Effector memory CD8-positive, alpha-beta T cell (primary cell): ENCODE results near the gene UPF2.
"Not testable (repeated sequence)": the region's sequence is repeated elsewhere in the genome, so short reads cannot be mapped to it uniquely, and the experiment has no call there.

ENCODE experiments used
- ATAC-seq: fragments of 150-1000 bp; cut with Tn5 transposase; replicated peaks from 2 replicates; pipeline ENCODE4 v1.10.0; 2021; ENCODE audit warnings: mild to moderate bottlenecking, moderate library complexity
- DNase-seq, 3 experiments: peaks; one replicate each; pipeline ENCODE4 v3.0.0; 2021
- H3K27ac Mint-ChIP-seq, 2 donors: one replicate each; pipeline ENCODE4 v1.8.0; 2022; ENCODE audit warnings: mild to moderate bottlenecking in 2 of 2, mixed read lengths in 2 of 2, moderate library complexity in 2 of 2
- H3K27me3 Mint-ChIP-seq, 2 donors: one replicate each; pipeline ENCODE4 v1.8.0; 2022; ENCODE audit warnings: mixed read lengths in 2 of 2
- H3K36me3 Mint-ChIP-seq: one replicate; pipeline ENCODE4 v1.8.0; 2022; ENCODE audit warnings: mild to moderate bottlenecking, moderate library complexity, mixed read lengths; ENCODE audit not compliant: insufficient read depth
- H3K4me1 Mint-ChIP-seq, 2 donors: one replicate each; pipeline ENCODE4 v1.8.0; 2022; ENCODE audit warnings: low read depth in 2 of 2, mixed read lengths in 2 of 2
- H3K4me3 Mint-ChIP-seq, 2 donors: one replicate each; pipeline ENCODE4 v1.8.0; 2022; ENCODE audit warnings: mild to moderate bottlenecking in 2 of 2, mixed read lengths in 2 of 2, moderate library complexity in 2 of 2
- H3K9me3 Mint-ChIP-seq, 2 donors: one replicate each; pipeline ENCODE4 v1.8.0; 2022; ENCODE audit warnings: mixed read lengths in 2 of 2

UPF2 gene

DNA sequence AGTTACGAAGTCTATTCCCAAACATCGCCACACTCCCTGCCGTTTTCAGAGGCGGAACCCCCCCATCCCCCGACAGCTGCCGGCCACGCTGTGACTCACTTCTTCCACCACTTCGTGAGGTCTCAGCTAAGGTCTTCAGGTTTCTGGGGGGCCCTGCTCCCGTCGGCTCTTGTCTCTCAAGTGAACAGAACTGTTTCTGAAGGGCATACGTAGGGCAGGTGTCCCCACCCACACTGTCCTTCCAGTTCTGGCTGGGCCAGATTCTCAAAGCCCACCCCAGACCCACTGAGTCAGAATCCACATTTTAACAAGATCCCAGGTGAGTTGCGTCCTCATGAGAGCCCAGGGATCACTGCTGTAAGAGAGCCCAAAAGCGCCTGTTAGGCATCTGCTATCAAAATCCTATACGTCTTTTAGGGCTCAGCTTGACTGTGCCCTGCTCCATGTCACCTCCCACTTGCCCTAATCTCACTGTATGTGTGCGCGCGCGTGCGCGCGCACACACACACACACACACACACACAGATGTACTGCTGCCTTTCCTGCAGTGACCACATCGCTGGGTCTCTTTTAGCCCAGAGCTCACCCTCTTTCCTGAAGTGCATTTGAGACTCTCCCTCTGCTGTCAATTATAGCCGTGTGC lies 140.7 kb downstream of the UPF2 start:
- Mint-ChIP-seq H3K27ac (no peak overlapping the region), H3K36me3 (no peaks in the 10 kb centered on the region), H3K4me3 (no peak overlapping the region), H3K4me1 (peaks cover 3% of the 10 kb centered on the region in 2 donors), H3K9me3 (no peaks in the 10 kb centered on the region), H3K27me3 (peaks cover 11 to 27% of the 10 kb centered on the region in 2 donors)
- no peak for DNase-seq
- ATAC-seq, result no peak

DNA sequence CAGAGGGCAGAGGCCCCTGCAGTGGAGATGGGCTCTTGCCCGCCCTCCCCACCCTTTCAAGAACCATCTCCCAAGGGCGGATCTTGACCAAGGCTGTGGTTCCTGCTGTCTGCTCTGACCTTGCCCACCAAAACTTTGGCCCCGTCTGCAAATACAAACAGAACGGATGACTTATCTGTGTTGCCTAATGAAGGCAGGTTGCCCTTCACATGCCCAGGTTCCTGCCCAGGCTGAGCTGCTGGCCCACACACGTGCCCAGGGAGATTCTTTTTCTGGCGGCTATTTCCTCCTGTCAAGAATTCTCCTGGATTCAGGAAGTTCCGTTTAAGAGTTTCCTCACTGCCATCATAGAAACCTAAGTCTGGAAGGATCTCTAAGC lies 141.2 kb downstream of the UPF2 start:
- DNase-seq (no peak), ATAC-seq (no peak)
- H3K27me3 Mint-ChIP-seq, result peaks cover 11 to 27% of the 10 kb centered on the region in 2 donors
- H3K9me3 Mint-ChIP-seq, result no peaks in the 10 kb centered on the region
- H3K36me3 Mint-ChIP-seq, result no peaks in the 10 kb centered on the region
- no peak overlapping the region for H3K4me3 Mint-ChIP-seq
- no peak overlapping the region for H3K27ac Mint-ChIP-seq
- no peaks in the 10 kb centered on the region for H3K4me1 Mint-ChIP-seq

DNA sequence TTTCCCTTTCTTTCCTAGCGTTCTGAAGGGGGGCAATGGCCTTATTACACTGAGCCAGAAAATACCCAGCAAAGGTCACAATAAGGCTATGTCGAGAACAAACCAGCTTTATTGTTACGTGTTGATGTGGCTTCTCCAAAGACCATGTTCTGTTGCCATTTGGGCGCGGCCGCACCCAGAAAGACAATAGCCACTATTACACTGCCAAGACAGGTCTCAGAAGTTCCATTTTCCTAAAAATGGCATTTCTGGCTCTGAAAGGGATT lies 141.6 kb downstream of the UPF2 start:
- Mint-ChIP-seq H3K4me3 (no peak overlapping the region), H3K4me1 (no peaks in the 10 kb centered on the region), H3K27me3 (peaks cover 11 to 27% of the 10 kb centered on the region in 2 donors), H3K36me3 (no peaks in the 10 kb centered on the region), H3K27ac (no peak overlapping the region), H3K9me3 (no peaks in the 10 kb centered on the region)
- no peak for DNase-seq
- ATAC-seq, result no peak

DNA sequence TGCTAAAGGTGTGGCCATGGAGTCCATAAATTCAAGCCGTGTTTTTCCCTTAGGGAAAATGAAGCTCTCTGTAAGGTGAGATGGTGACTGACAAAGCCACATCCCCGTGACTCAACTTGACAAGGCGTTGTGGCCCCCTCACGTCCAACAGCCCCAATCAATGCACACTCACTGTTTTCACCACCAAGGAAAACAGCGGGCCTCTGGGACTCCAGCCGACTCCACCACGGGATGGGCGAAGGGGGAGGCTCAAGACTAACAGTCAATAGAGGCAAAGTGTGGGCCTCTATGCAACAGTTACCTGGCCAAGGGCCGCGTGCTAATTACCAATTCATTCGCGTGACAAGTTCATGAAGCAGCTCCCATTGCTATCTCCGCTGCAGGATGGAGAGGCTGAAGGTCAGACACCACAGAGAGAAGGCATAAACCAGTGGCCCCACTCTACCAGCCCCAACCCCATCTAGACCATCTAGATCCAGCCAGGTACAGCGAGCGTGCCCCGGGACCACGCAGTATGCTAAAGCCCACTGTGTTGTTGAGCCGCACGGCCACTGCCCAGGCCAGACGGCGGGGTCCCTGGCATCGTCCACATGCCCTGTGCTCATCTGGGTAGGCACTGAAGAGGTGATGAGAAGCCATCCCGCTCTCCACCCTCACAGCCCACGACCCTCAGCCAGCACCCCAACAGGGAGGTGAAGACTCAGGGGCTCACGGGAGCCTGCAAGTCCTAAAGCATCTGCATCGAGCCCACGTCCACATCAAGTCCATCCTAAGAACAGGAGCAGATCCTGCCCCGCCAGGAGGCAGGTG lies 143.3 kb downstream of the UPF2 start:
- H3K4me3 Mint-ChIP-seq, result no peak overlapping the region
- H3K9me3 Mint-ChIP-seq, result no peaks in the 10 kb centered on the region
- no peak overlapping the region for H3K27ac Mint-ChIP-seq
- H3K27me3 Mint-ChIP-seq, result peaks cover 11 to 27% of the 10 kb centered on the region in 2 donors
- DNase-seq, result no peak
- ATAC-seq, result no peak
- H3K36me3 Mint-ChIP-seq, result no peaks in the 10 kb centered on the region
- no peaks in the 10 kb centered on the region for H3K4me1 Mint-ChIP-seq

DNA sequence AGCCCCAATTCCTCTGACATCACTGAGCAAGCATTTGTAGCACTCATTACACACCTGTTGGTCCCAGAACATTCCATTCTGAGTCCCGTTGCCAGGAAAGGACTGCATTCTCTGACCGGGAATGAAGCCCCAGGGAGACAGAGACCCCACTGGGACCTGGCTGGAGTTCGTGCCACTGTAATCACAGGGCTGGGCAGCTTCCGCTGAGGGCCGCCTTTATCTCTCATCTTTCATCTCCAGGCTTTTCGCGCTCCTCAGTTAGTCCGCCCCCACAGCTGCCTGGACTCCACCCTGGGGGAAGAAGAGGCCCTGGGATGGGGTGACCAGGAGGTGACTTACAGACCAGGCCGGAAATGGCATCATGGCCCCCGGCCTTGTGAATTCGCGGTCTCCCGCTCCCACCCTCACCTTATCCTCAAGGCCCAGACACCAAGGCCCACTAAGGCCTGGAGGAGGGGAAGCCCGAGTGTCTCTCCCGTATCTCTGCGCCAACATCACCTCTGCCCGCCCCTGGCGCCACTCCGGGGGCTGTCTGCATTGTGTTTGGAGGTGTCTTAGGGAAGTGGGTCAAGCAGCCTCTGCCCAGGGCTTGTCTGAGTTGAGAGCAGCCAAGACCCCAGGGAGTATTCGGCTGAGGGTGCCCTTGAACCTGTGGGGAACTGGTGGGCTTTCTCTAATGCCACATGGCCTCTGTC lies 144.1 kb downstream of the UPF2 start:
- H3K27ac Mint-ChIP-seq, result no peak overlapping the region
- DNase-seq, result no peak

DNA sequence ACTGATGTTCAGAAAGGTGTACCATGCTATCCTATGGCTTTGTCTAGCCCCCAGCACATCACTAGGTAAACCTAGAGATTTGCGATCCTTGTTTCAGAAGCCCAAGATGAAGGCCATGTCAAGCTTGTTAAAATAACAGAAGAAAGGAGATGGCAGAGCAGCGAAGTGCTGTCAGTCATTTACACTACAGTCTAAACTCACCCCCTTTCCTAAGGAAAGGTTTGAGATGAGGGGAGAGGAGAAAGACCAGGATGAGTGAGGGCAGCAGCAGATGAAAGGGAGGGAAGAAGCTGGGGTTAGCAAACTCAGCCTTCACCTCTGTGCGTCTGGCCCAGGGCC lies 144.6 kb downstream of the UPF2 start:
- peaks cover 11 to 26% of the 10 kb centered on the region in 2 donors for H3K27me3 Mint-ChIP-seq
- DNase-seq (no peak), ATAC-seq (no peak)
- H3K4me1 Mint-ChIP-seq, result no peaks in the 10 kb centered on the region
- H3K27ac Mint-ChIP-seq, result no peak overlapping the region
- no peak overlapping the region for H3K4me3 Mint-ChIP-seq
- no peaks in the 10 kb centered on the region for H3K36me3 Mint-ChIP-seq
- no peaks in the 10 kb centered on the region for H3K9me3 Mint-ChIP-seq

More for the DNA sequence above, 144.1 kb downstream of the UPF2 start:
- H3K27me3 Mint-ChIP-seq, result peaks cover 11 to 27% of the 10 kb centered on the region in 2 donors
- no peaks in the 10 kb centered on the region for H3K4me1 Mint-ChIP-seq
- H3K9me3 Mint-ChIP-seq, result no peaks in the 10 kb centered on the region
- no peak for ATAC-seq
- H3K4me3 Mint-ChIP-seq, result no peak overlapping the region
- no peaks in the 10 kb centered on the region for H3K36me3 Mint-ChIP-seq

DNA sequence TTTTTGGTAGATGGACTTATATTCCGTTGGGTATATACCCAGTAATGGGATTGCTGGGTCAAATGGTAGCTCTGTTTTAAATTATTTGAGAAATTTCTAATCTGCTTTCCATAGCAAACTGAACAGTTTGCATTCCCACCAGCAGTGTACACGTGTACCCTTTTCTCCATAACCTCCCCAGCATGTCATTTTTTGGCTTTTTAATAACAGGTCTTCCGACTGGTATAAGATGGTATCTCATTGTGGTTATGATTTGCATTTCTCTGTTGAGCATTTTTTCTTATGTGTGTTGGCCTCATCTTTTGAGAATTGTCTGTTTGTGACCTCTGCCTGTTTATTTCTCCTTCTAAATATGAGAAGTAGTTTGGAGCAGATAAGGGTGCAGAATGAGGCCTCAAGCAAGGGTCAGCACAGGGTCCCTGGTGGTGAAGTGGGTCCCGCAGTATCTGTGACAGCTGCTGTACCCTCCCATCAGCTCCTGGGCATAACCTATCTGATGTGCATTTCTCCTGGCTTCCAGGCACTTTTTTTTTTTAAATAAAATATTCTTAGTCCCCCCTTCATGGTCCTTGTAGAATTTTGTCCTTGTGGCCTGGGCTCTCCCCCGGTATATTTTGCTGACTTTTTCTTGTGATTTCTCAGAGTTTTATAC lies 145.9 kb downstream of the UPF2 start:
- Mint-ChIP-seq H3K4me1 (no peaks in the 10 kb centered on the region), H3K36me3 (no peaks in the 10 kb centered on the region), H3K27ac (no peak overlapping the region), H3K9me3 (no peaks in the 10 kb centered on the region), H3K27me3 (peaks cover 3 to 13% of the 10 kb centered on the region in 2 donors), H3K4me3 (no peak overlapping the region)
- no peak for ATAC-seq
- no peak for DNase-seq

DNA sequence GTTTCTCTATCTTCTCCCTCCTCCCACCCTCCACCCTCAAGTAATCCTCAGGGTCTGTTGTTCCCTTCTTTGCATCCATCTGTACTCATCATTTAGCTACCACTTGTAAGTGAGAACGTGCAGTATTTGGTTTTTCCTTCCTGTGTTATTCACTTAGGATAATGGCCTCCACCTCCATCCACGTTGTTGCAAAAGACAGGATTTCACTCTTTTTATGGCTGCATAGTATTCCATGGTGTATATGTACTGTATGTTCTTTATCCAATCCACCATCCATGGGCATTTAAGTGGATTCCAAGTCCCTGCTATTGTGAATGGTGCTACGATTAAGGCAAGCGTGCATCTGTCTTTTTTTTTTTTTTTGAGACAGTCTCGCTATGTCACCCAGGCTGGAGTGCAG lies 147.0 kb downstream of the UPF2 start:
- Mint-ChIP-seq H3K36me3 (no peaks in the 10 kb centered on the region), H3K27ac (no peak overlapping the region), H3K4me1 (no peaks in the 10 kb centered on the region), H3K27me3 (peaks cover 0 to 2% of the 10 kb centered on the region in 2 donors), H3K4me3 (no peak overlapping the region), H3K9me3 (no peaks in the 10 kb centered on the region)
- DNase-seq (no peak), ATAC-seq (no peak)

DNA sequence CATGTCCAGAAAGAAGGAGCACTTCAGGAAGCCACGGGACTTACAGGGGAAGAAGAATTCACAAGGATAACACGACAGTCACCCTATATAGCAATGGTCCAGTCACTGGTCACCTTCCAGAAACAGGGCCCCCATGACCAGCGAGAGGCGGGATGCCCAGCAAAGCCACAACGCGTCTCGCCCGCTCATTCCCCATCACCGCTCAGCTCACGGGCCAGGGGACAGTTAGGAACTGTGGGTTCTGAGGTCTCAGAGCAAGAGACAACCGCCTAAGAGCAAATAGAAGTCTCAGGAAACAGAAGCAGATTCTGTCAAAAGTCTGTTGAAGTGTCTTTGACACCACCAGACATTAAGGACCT lies 147.5 kb downstream of the UPF2 start:
- Mint-ChIP-seq H3K27ac (no peak overlapping the region), H3K9me3 (no peaks in the 10 kb centered on the region), H3K27me3 (no peaks in the 10 kb centered on the region), H3K4me3 (no peak overlapping the region), H3K36me3 (no peaks in the 10 kb centered on the region), H3K4me1 (no peaks in the 10 kb centered on the region)
- no peak for ATAC-seq
- DNase-seq, result no peak

DNA sequence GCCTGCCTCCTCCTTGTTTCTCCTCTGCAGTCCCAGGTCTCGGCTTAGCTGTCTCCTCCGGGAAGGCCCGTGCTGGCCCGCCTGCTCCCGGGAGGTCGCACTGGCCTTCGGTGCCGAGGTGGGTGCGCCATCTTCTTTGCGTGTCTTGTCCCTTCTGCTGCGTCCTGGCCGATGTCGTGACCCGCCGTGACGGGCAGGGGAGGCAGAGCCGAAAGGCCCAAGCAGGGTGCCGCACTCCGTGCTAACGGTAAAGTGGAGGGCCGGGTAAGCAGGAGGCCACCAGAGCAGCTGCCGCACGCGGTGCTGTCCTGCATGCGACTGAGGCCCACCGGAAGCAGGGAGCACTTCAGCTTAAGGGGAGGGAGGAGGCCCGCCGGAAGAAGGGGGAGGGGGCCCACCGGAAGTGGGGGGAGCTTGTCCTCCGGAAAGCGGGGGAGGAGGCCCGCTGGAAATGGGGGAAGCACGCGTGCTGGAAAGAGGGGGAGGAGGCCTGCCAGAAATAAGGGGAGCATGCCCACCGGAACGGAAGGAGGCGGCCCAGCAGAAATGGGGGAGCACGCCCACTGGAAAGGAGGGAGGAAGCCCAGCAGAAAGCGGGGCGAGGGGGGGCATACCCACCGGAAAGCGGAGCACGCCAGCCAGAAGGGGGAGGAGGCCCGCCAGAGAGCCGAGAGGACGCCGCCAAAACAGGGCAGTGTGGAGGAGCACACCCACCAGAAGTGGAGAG lies 148.1 kb downstream of the UPF2 start:
- no peak overlapping the region for H3K4me3 Mint-ChIP-seq
- no peaks in the 10 kb centered on the region for H3K9me3 Mint-ChIP-seq
- no peaks in the 10 kb centered on the region for H3K36me3 Mint-ChIP-seq
- no peak for DNase-seq
- no peak for ATAC-seq
- no peaks in the 10 kb centered on the region for H3K4me1 Mint-ChIP-seq
- no peak overlapping the region for H3K27ac Mint-ChIP-seq
- no peaks in the 10 kb centered on the region for H3K27me3 Mint-ChIP-seq

DNA sequence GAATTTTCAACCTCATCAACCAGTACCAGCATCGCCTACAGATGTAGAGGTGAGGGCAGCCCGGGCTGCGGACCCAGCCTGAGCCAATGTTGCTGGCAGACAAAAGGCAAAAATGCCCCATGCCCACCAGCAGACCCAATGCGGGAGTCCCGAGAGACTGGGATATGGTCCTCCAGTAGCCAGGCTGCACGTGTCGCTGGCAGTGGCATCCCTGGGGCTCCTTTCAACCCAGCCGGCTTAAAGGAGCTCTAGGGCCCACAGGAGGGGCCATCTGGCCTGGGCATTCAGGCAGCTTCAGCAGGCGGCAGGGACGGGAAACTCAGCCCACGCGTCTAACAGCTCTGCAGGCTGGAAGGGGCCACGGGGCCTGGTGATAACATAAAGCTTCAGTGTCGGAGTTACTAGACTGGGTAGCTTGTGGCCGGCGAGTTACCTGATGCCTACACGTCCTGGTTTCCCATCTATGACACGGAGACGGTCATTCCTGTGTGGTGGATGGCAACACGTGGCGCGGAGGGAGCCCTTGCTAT lies 148.8 kb downstream of the UPF2 start:
- no peak overlapping the region for H3K4me3 Mint-ChIP-seq
- ATAC-seq, result no peak

DNA sequence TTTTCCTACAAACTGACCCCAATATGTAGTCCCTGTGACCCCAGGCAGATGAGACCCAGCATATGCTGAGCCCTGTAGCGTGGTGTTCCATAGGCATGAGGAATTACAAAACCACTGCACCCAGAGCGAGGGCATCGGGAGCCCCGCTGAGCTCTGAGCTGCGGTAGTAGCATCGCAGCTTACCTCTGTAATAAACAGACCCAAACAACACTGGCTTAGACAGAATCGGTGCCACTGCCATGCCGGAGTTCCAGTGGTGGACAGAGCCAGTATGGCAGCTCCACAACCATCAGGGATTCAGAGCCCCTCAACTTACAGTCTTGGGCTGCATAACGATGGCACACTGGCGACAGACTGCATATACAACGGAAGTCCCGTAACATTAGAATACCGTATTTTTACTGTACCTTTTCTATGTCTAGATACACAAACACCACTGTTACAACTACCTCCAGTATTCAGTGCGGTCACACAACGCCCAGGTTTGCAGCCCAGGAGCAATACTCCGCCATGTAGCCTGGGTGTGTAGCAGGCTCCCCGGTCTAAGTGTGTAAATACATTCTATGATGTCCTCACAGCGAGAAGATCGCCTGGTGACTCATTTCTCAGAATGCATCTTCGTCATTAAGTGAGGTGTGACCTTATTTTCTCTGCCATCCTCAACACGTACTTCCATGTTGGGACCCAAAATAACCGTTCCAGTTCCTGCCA lies 150.7 kb downstream of the UPF2 start:
- DNase-seq, result no peak
- H3K36me3 Mint-ChIP-seq, result no peaks in the 10 kb centered on the region
- no peaks in the 10 kb centered on the region for H3K27me3 Mint-ChIP-seq
- H3K27ac Mint-ChIP-seq, result no peak overlapping the region
- no peaks in the 10 kb centered on the region for H3K9me3 Mint-ChIP-seq
- ATAC-seq, result no peak
- no peak overlapping the region for H3K4me3 Mint-ChIP-seq
- H3K4me1 Mint-ChIP-seq, result no peaks in the 10 kb centered on the region

More for the DNA sequence above, 148.8 kb downstream of the UPF2 start:
- H3K27me3 Mint-ChIP-seq, result no peaks in the 10 kb centered on the region
- no peak for DNase-seq
- no peaks in the 10 kb centered on the region for H3K36me3 Mint-ChIP-seq
- no peaks in the 10 kb centered on the region for H3K4me1 Mint-ChIP-seq
- H3K9me3 Mint-ChIP-seq, result no peaks in the 10 kb centered on the region
- H3K27ac Mint-ChIP-seq, result no peak overlapping the region

DNA sequence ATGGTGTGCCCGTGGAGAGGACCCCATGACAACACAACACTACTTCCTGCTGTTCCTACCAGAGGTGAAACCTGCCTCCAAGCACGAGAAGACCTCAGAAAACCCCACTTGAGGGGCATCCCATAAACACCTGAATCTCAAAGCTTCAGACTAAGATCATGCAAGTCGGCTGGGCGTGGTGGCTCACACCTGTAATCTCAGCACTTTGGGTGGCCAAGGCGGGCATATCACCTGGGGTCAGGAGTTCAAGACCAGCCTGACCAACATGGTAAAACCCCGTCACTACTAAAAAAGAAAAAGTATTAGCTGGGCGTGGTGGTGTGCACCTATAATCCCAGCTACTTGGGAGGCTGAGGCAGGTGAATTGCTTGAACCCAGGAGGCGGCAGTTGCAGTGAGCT lies 153.3 kb downstream of the UPF2 start:
- not testable (repeated sequence) for H3K27me3 Mint-ChIP-seq, H3K4me3 Mint-ChIP-seq, H3K36me3 Mint-ChIP-seq, H3K27ac Mint-ChIP-seq, ATAC-seq, H3K4me1 Mint-ChIP-seq, DNase-seq, H3K9me3 Mint-ChIP-seq
